SU-DHL-6 (cell line): ENCODE results near the gene SLC39A1.

Experiments
- H2AFZ ChIP-seq: fragments of 200-600 bp; sonication (generic); 2 replicates; pipeline ENCODE4 v1.6.1; 2014; ENCODE audit warnings: low read depth, mild to moderate bottlenecking, moderate library complexity, mixed read lengths, antibody characterized with exemption, low read length; ENCODE audit not compliant: severe bottlenecking
- H3F3A ChIP-seq: fragments of 200-600 bp; shearing (Covaris generic); 2 replicates; pipeline ENCODE4 v1.6.0; 2016; ENCODE audit warnings: antibody characterized with exemption, mild to moderate bottlenecking; ENCODE audit not compliant: insufficient read depth
- H3K27ac ChIP-seq: fragments of 200-600 bp; sonication (generic); 2 replicates; pipeline ENCODE4 v1.5.1; 2016; ENCODE audit warnings: low read depth, mild to moderate bottlenecking, low read length, moderate library complexity, mixed read lengths
- H3K27me3 ChIP-seq: fragments of 200-600 bp; sonication (generic), shearing (Covaris generic); 2 replicates; pipeline ENCODE4 v1.6.0; 2014; ENCODE audit warnings: mild to moderate bottlenecking, low read length
- H3K36me3 ChIP-seq: fragments of 200-600 bp; sonication (generic); 2 replicates; pipeline ENCODE4 v1.6.1; 2014; ENCODE audit warnings: mild to moderate bottlenecking, low read length, mixed read lengths
- H3K4me2 ChIP-seq: fragments of 300-600, 200-600 bp; shearing (Covaris generic), sonication (generic); 2 replicates; pipeline ENCODE4 v1.6.0; 2014; ENCODE audit warnings: low read length, low read depth, mild to moderate bottlenecking; ENCODE audit not compliant: poor library complexity, severe bottlenecking
- H3K4me3 ChIP-seq: fragments of 200-600 bp; sonication (generic); 2 replicates; pipeline ENCODE4 v1.5.1; 2014; ENCODE audit warnings: antibody characterized with exemption, low read length, mild to moderate bottlenecking, mixed read lengths; ENCODE audit not compliant: insufficient read depth, poor library complexity, severe bottlenecking
- H3K79me2 ChIP-seq: fragments of 200-600 bp; sonication (generic); 2 replicates; pipeline ENCODE4 v1.6.1; 2014; ENCODE audit warnings: mild to moderate bottlenecking, low read length, moderate library complexity; ENCODE audit not compliant: insufficient read depth
- H3K9ac ChIP-seq: fragments of 200-600 bp; sonication (generic); 2 replicates; pipeline ENCODE4 v1.7.0; 2014; ENCODE audit warnings: mild to moderate bottlenecking, low read length
- H3K9me2 ChIP-seq: fragments of 200-600 bp; sonication (generic); replicated peaks from 2 replicates; pipeline ENCODE4 v1.6.1; 2014; ENCODE audit warnings: low read length; ENCODE audit not compliant: insufficient read depth
- H3K9me3 ChIP-seq: fragments of 200-600 bp; sonication (generic); 2 replicates; pipeline ENCODE4 v1.6.1; 2014; ENCODE audit warnings: low read length, mixed read lengths; ENCODE audit not compliant: insufficient read depth
- H4K20me1 ChIP-seq: fragments of 200-600 bp; sonication (generic); 2 replicates; pipeline ENCODE4 v1.6.1; 2014; ENCODE audit warnings: low read depth, mild to moderate bottlenecking, antibody characterized with exemption, low read length, moderate library complexity, mixed read lengths
- EZH2phosphoT487 ChIP-seq: fragments of 200-600 bp; sonication (generic), shearing (Covaris generic); conservative IDR thresholded peaks from 2 replicates; pipeline ENCODE4 v1.6.1; 2018; ENCODE audit warnings: mild to moderate bottlenecking, antibody characterized with exemption, low read length, moderate library complexity, mixed read lengths
- TF ChIP-seq, protein P1 (sequence below): fragments of 200-600 bp; sonication (generic); IDR thresholded peaks from one replicate; pipeline ENCODE4 v1.5.1; 2017; ENCODE audit warnings: antibody characterized with exemption, mild to moderate bottlenecking, low read length, moderate library complexity; ENCODE audit not compliant: insufficient read depth, poor library complexity, severe bottlenecking

Gene SLC39A1

DNA sequence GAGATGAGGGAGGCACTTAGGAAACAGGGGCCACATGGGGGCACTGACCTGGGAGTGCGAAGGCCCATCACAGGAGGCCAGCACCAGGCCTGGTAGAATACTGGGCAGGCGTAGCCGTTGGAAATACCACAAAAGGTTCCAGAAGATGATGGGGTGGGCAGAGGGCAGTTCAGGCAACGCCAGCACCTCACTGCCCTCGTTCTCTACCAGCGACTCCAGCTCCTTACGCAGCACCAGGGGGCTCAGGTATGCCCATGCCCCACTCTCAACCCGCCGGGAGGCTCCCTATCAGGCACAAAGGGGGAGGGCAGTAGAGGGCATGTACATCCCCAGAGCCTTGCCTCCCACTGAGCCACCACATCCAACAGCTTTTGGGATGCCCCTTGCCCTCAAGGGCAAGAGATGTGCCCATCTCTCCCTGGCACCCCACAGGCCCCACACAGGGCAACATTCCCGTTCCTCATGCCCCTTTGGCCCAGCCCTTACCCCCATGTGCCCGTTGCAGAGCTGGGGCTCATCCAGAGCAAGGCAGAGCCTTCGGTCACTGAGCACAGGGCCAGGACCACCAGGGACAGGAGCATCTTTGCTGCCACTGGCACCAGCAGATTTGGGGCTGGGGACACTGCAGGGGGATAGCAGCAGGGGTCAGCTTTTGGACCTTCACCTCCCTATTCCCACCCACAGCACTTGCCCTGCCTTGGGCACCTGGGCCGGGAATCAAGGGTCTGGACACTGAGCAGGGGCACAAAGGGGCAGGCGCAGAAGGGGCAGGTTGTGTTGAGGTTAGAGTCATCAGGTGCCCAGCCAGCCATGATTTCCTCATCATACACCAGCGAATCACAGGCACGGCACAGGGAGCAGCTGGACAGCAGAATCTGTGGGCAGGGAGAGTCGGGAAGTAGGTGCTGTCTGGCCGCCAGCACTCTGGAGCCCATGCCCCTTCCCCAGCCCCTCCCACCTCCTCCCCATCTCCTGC is 30.9 kb downstream of the SLC39A1 start:
- Histone ChIP-seq H3K27ac (no peak overlapping the region), H3K36me3 (no peaks in the 10 kb centered on the region), H3K27me3 (no peaks in the 10 kb centered on the region), H3K9me3 (no peaks in the 10 kb centered on the region), H3K4me2 (no peak overlapping the region), H3K79me2 (no peaks in the 10 kb centered on the region), H3K9me2 (no peaks in the 10 kb centered on the region), H4K20me1 (no peaks in the 10 kb centered on the region), H2AFZ (no peak overlapping the region), H3K4me3 (no peak overlapping the region), H3F3A (peaks cover 11% of the 10 kb centered on the region; the same call in 1 of the 2 replicates), H3K9ac (no peak overlapping the region)
- TF ChIP-seq, protein P1, sequence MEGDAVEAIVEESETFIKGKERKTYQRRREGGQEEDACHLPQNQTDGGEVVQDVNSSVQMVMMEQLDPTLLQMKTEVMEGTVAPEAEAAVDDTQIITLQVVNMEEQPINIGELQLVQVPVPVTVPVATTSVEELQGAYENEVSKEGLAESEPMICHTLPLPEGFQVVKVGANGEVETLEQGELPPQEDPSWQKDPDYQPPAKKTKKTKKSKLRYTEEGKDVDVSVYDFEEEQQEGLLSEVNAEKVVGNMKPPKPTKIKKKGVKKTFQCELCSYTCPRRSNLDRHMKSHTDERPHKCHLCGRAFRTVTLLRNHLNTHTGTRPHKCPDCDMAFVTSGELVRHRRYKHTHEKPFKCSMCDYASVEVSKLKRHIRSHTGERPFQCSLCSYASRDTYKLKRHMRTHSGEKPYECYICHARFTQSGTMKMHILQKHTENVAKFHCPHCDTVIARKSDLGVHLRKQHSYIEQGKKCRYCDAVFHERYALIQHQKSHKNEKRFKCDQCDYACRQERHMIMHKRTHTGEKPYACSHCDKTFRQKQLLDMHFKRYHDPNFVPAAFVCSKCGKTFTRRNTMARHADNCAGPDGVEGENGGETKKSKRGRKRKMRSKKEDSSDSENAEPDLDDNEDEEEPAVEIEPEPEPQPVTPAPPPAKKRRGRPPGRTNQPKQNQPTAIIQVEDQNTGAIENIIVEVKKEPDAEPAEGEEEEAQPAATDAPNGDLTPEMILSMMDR, result no peak
- TF ChIP-seq EZH2phosphoT487, result no peak

DNA sequence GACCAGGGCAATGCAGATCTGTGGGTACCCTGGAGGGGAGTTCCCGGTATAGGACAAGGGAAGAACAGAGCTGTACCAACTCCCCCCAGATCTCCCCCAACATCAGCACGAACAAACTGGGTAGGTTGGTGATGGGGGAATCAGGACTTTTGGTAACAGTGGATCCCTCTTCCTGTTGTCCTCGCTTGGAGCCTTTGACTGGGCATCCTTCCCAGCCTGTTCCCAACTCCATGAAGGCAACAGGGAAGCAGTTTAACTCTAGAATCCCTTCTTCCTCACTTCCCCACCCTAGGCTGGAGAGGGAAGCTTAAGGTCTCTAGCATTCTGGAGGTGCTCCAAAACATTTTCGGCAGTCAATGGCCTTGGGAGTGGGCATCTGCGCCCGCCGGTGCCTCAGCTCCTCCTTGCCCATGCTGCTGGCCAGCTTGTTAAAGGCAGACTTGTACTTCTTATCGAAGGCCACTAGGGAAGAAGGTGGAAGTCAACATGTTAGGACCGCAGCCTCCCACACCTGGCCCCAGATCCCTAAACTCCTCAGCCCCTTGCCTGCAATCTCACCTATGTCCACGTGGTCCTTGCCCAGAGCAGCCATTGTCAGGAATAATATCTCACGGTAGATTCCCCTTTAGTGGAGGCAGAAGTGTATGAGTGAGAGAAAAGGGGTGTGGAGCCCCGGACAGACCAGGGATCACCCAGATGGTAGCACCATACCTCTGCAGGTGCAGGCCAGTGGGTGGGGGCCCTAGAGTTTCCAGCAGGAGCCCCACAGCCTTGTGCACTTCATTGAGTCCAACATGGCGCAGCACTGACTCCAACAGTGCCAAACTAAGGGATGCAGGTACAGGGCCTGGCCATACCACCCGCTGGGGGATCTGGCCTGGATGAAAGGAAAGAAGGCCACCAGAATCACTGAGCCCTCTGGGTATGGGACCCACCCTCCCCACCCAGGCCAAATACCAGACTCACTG is 33.1 kb downstream of the SLC39A1 start:
- no peaks in the 10 kb centered on the region for H4K20me1 ChIP-seq
- TF ChIP-seq, protein P1, result no peak
- TF ChIP-seq EZH2phosphoT487, result no peak
- H3K36me3 ChIP-seq, result no peaks in the 10 kb centered on the region

GRCh38 chr1:153929426-153929825 is 33.9 kb downstream of the SLC39A1 start:
- no peaks in the 10 kb centered on the region for H3K9me3 ChIP-seq
- no peak overlapping the region for H2AFZ ChIP-seq
- no peak overlapping the region for H3K4me3 ChIP-seq
- peaks cover 20% of the 10 kb centered on the region for H3F3A ChIP-seq
- H3K27me3 ChIP-seq, result no peaks in the 10 kb centered on the region
- H3K9ac ChIP-seq, result no peak overlapping the region
- no peaks in the 10 kb centered on the region for H4K20me1 ChIP-seq
- H3K4me2 ChIP-seq, result no peak overlapping the region
- no peak overlapping the region for H3K27ac ChIP-seq
- TF ChIP-seq, protein P1, result no peak
- TF ChIP-seq EZH2phosphoT487, result no peak
- H3K79me2 ChIP-seq, result no peaks in the 10 kb centered on the region
- H3K9me2 ChIP-seq, result no peaks in the 10 kb centered on the region
- H3K36me3 ChIP-seq, result no peaks in the 10 kb centered on the region

More for the DNA sequence above, 33.1 kb downstream of the SLC39A1 start:
- Histone ChIP-seq H3K27me3 (no peaks in the 10 kb centered on the region), H3K27ac (no peak overlapping the region), H3K4me2 (no peak overlapping the region), H3K4me3 (no peak overlapping the region), H3K9me2 (no peaks in the 10 kb centered on the region), H3K9me3 (no peaks in the 10 kb centered on the region), H3K79me2 (no peaks in the 10 kb centered on the region), H3K9ac (no peak overlapping the region), H2AFZ (no peak overlapping the region), H3F3A (peaks cover 20% of the 10 kb centered on the region)
